DMS153 (cell line): ENCODE data around the gene HOGA1.
"Not testable (repeated sequence)": the region's sequence is repeated elsewhere in the genome, so short reads cannot be mapped to it uniquely, and the experiment has no call there.

Experiments used
- DNase-seq: peaks from one replicate; lab custom pipeline; 2025; lab: John Stamatoyannopoulos, UW

Gene HOGA1

DNA sequence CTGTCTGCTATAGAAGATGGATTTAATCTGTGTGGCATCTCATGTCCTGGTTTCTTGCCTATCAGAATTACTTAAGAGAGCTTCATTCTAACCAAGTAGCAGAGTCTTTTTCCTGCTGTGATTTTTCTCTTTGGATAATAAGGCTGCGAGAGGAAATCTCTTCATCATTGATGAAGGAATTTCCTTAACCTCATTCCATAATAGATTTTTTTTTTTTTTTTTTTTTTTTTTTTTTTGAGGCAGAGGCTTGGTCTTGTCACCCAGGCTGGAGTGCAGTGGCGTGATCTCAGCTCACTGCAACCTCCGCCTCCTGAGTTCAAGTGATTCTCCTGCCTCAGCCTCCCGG lies 65.2 kb downstream of the HOGA1 start:
- not testable (repeated sequence) for DNase-seq

DNA sequence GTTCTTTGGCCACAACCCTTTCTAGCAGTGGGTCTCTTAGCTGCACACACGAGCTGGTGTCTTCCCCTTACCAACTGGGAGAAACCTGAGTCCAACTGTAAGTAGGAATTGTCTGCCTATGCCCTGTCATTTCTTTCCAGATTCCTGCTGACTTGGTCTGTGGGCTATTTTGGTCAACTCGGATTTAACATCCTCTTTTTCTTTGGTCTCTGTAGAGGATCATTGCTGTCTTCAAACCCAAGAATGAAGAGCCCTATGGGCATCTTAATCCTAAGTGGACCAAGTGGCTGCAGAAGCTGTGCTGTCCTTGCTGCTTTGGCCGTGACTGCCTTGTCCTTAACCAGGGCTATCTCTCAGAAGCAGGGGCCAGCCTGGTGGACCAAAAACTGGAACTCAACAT lies 66.5 kb downstream of the HOGA1 start:
- DNase-seq: no peak

DNA sequence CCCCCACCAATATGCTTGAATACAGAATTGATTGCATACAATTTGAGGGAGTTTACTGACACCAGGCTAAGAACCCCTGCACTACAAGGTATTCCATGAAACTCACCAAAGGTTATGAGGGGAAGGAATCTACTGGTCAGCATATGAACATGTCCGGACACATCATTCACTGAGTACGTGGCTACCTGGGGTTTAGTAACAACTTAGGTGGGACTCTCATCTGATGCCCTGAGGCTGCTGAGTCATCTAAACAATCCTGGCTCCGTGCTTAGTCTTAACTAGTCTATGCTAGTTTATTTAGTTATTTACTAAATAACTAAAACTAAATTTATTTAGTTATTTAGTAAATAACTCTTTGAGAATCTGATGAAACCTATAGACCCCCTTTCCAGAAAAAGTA lies 67.6 kb downstream of the HOGA1 start:
- no peak for DNase-seq

DNA sequence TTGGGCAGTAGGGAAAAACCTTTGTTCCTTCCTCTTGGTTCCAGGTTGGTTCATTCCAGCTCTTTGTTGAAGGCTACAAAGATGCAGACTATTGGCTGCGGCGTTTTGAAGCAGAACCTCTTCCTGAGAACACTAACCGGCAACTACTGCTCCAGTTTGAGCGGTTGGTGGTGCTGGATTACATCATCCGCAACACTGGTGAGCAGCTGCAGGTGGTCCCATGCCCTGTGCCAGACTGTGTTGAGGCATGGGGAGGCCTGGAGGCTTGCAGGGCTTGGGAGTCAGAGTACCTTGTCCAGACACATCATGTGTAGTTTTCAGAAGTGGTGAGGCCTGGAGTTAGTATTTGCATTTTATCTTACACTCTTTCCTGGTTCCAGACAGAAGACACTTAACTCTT lies 72.6 kb downstream of the HOGA1 start:
- no peak for DNase-seq

DNA sequence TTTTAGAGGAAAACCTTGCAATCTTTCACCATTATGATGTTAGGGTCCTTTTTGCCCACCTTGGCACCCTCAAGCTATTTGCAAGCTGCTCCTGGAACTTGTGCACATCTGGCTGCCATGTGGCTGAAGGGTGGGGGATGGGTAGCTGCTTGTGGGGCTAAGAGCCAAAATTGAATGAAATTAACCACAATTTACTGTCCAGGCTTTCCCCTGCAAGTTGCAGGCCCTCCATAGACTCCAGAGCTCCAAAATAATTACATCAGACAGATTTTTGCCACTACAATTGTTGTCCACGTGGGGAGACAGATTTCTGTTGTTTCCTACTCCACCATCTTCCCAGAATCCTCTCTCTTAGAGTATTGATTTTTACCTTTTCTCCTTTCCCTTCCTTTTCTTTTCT lies 75.4 kb downstream of the HOGA1 start:
- DNase-seq: no peak
